Astrocyte (in vitro differentiated cells and primary cell): ENCODE data around the gene RRBP1. TPM values are rescaled to one million over a fixed set of nuclear protein-coding genes. Genes with fewer than 3 reads are reported as not detected.

Source experiments
- DNase-seq: peaks from one replicate; pipeline ENCODE4 v3.0.0-alpha.2; 2010; ENCODE audit warnings: low read depth
- FAIRE-seq: peaks from 2 replicates; lab custom pipeline; 2011; peaks lifted over from hg19 to GRCh38; lab: Jason Lieb, UNC
- H2AFZ ChIP-seq: 2 replicates; pipeline ENCODE4 v1.6.0; 2012; ENCODE audit warnings: low read depth, low read length, inconsistent platforms
- H3K27ac ChIP-seq: 2 replicates; pipeline ENCODE4 v1.5.1; 2011; ENCODE audit warnings: low read depth, low read length, inconsistent platforms
- H3K27me3 ChIP-seq: 2 replicates; pipeline ENCODE4 v1.6.0; 2011; ENCODE audit warnings: low read length, inconsistent platforms; ENCODE audit not compliant: insufficient read depth
- H3K36me3 ChIP-seq: 2 replicates; pipeline ENCODE4 v1.5.1; 2011; ENCODE audit warnings: low read length, inconsistent platforms; ENCODE audit not compliant: insufficient read depth
- H3K4me1 ChIP-seq: 2 replicates; pipeline ENCODE4 v1.5.1; 2011; ENCODE audit warnings: low read length, inconsistent platforms; ENCODE audit not compliant: insufficient read depth
- H3K4me2 ChIP-seq: 2 replicates; pipeline ENCODE4 v1.6.0; 2012; ENCODE audit warnings: low read length, inconsistent platforms
- H3K4me3 ChIP-seq: 2 replicates; pipeline ENCODE4 v1.5.1; 2011; ENCODE audit warnings: low read depth, mild to moderate bottlenecking, low read length, inconsistent platforms; ENCODE audit not compliant: insufficient read depth
- H3K79me2 ChIP-seq: 2 replicates; pipeline ENCODE4 v1.6.0; 2012; ENCODE audit warnings: mild to moderate bottlenecking, low read length, inconsistent platforms; ENCODE audit not compliant: insufficient read depth
- H3K9ac ChIP-seq: 2 replicates; pipeline ENCODE4 v1.6.0; 2012; ENCODE audit warnings: mild to moderate bottlenecking, low read length, inconsistent platforms
- H3K9me3 ChIP-seq: 2 replicates; pipeline ENCODE4 v1.5.1; 2012; ENCODE audit warnings: low read depth, mild to moderate bottlenecking, low read length, inconsistent platforms; ENCODE audit not compliant: insufficient read depth
- H4K20me1 ChIP-seq: 2 replicates; pipeline ENCODE4 v1.6.0; 2012; ENCODE audit warnings: low read length, inconsistent platforms; ENCODE audit not compliant: insufficient read depth
- H3K27ac Mint-ChIP-seq: one replicate; pipeline ENCODE4 v1.8.0; 2021; ENCODE audit warnings: mild to moderate bottlenecking, mixed read lengths; ENCODE audit not compliant: unreplicated experiment
- H3K27me3 Mint-ChIP-seq: one replicate; pipeline ENCODE4 v1.8.0; 2021; ENCODE audit warnings: low read depth, mixed read lengths; ENCODE audit not compliant: unreplicated experiment
- H3K36me3 Mint-ChIP-seq: one replicate; pipeline ENCODE4 v1.8.0; 2021; ENCODE audit warnings: low read depth, mixed read lengths; ENCODE audit not compliant: unreplicated experiment
- H3K4me1 Mint-ChIP-seq: one replicate; pipeline ENCODE4 v1.8.0; 2021; ENCODE audit warnings: low read depth, mixed read lengths; ENCODE audit not compliant: unreplicated experiment
- H3K4me3 Mint-ChIP-seq: one replicate; pipeline ENCODE4 v1.8.0; 2021; ENCODE audit warnings: mild to moderate bottlenecking, moderate library complexity, mixed read lengths; ENCODE audit not compliant: unreplicated experiment
- H3K9me3 Mint-ChIP-seq: one replicate; pipeline ENCODE4 v1.8.0; 2021; ENCODE audit warnings: mild to moderate bottlenecking, mixed read lengths; ENCODE audit not compliant: unreplicated experiment
- CTCF ChIP-seq: IDR thresholded peaks from 2 replicates; pipeline ENCODE4 v1.5.1; 2011; ENCODE audit warnings: low read depth, mild to moderate bottlenecking, inconsistent platforms, low read length, moderate library complexity; ENCODE audit not compliant: insufficient read depth
- EZH2 ChIP-seq: IDR thresholded peaks from 2 replicates; pipeline ENCODE4 v1.6.1; 2012; ENCODE audit warnings: mild to moderate bottlenecking, low read length, inconsistent platforms; ENCODE audit not compliant: insufficient read depth
- total RNA-seq: library from RNA; stranded (reverse); gene quantifications from 2 replicates; pipeline ENCODE4 v1.2.1, GENCODE V29; 2021

The RRBP1 gene
- total RNA-seq, 1 donor from 2014 or later, result 347 TPM

DNA sequence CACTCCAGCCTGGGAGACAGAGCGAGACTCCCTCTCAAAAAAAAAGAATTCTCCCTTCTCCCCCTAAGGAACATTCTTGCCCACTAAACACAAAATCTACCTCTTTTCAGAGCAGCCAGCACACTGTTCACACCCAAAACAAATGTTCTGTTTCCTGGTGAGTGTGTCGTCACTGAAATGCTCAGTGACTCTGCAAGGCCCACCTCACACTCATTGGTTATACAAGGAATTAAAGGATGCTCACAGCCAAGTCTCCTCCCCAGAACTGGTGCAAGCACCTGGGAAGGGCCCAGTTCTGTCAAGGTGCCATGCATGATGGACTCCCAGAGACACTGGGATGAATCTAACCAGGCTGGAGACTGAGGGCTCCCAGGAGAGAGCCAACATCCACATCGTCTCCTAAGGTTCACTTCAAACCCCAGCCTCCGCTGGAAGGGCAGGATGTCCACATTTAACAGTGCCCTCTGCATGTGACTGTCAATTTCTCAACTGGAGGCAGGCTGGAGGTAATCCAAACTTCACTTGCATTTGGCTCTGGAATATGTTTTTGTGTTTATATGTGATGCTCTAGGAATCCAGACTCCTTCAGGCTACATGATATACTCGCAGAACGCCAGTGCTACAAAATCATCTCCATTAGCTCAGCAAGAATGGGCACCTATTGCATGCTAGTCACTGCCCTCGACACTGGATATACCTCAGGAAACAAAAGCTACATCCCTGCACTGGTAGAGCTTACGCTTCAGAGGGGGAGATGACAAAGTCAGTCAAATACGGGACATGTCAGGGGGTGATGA, 7.1 kb downstream of the RRBP1 start:
- Histone ChIP-seq H3K4me3 (no peak overlapping the region), H4K20me1 (peaks cover 100% of the 10 kb centered on the region), H3K27me3 (no peaks in the 10 kb centered on the region), H3K4me2 (no peak overlapping the region), H2AFZ (no peak overlapping the region), H3K27ac (no peak overlapping the region), H3K9ac (no peak overlapping the region), H3K4me1 (peaks cover 12% of the 10 kb centered on the region), H3K36me3 (peaks cover 71% of the 10 kb centered on the region), H3K9me3 (no peaks in the 10 kb centered on the region), H3K79me2 (peaks cover 100% of the 10 kb centered on the region)
- Mint-ChIP-seq H3K27me3 (no peaks in the 10 kb centered on the region), H3K9me3 (no peaks in the 10 kb centered on the region), H3K27ac (peak overlapping the region; percentile 20), H3K4me3 (no peak overlapping the region), H3K36me3 (peaks cover 23% of the 10 kb centered on the region), H3K4me1 (peaks cover 54% of the 10 kb centered on the region)
- DNase-seq (no peak), FAIRE-seq (no peak)
- no peak for TF ChIP-seq EZH2
- TF ChIP-seq CTCF, result no peak

DNA sequence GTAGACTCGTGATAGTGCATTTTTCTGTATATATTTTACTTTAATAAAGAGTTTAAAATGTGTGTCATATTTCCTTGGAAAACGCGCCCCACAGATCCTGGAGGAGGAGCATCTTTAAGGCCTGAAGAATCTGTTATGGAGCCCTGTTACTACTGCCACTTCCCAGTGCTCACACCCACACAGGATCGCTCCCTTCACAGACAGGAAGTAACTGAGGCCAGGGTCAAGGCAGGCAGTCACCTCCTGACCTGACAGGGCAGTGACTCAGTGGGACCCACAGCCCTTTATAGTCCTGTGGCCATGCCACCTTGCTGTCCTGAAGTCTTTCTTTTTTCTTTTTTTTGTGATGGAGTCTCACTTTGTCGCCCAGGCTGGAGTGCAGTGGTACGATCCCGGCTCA, 9.0 kb downstream of the RRBP1 start:
- FAIRE-seq (no peak), DNase-seq (no peak)
- Mint-ChIP-seq H3K4me3 (no peak overlapping the region), H3K36me3 (peaks cover 29% of the 10 kb centered on the region), H3K27ac (no peak overlapping the region), H3K27me3 (no peaks in the 10 kb centered on the region), H3K4me1 (peaks cover 37% of the 10 kb centered on the region), H3K9me3 (no peaks in the 10 kb centered on the region)
- peaks cover 100% of the 10 kb centered on the region for H4K20me1 ChIP-seq
- H3K9ac ChIP-seq, result no peak overlapping the region
- no peak overlapping the region for H2AFZ ChIP-seq
- H3K27ac ChIP-seq, result no peak overlapping the region
- H3K9me3 ChIP-seq, result no peaks in the 10 kb centered on the region
- peaks cover 63% of the 10 kb centered on the region for H3K36me3 ChIP-seq
- no peaks in the 10 kb centered on the region for H3K27me3 ChIP-seq
- no peak overlapping the region for H3K4me2 ChIP-seq
- TF ChIP-seq EZH2 (no peak), CTCF (no peak)
- no peak overlapping the region for H3K4me3 ChIP-seq
- H3K79me2 ChIP-seq, result peaks cover 100% of the 10 kb centered on the region
- peaks cover 5% of the 10 kb centered on the region for H3K4me1 ChIP-seq

- H3K79me2 ChIP-seq, result peaks cover 100% of the 10 kb centered on the region
Measured at GRCh38 chr20:17671565-17671964, 10.5 kb downstream of the RRBP1 start.

More at GRCh38 chr20:17671565-17671964, 10.5 kb downstream of the RRBP1 start:
- H3K9me3 Mint-ChIP-seq, result no peaks in the 10 kb centered on the region
- no peak overlapping the region for H3K4me3 Mint-ChIP-seq
- peaks cover 33% of the 10 kb centered on the region for H3K4me1 Mint-ChIP-seq
- Histone ChIP-seq H3K36me3 (peaks cover 57% of the 10 kb centered on the region), H3K4me2 (no peak overlapping the region), H3K27me3 (no peaks in the 10 kb centered on the region), H3K4me1 (peaks cover 14% of the 10 kb centered on the region), H4K20me1 (peaks cover 100% of the 10 kb centered on the region), H2AFZ (no peak overlapping the region), H3K9ac (no peak overlapping the region), H3K27ac (no peak overlapping the region), H3K9me3 (no peaks in the 10 kb centered on the region), H3K4me3 (no peak overlapping the region)
- peaks cover 32% of the 10 kb centered on the region for H3K36me3 Mint-ChIP-seq
- TF ChIP-seq EZH2, result no peak
- H3K27ac Mint-ChIP-seq, result no peak overlapping the region
- FAIRE-seq (no peak), DNase-seq (no peak)
- no peaks in the 10 kb centered on the region for H3K27me3 Mint-ChIP-seq
